ENCODE data around the gene TMEM183A.

Gene TMEM183A

GRCh38 chr1:203048555-203049051 is 41.4 kb downstream of the TMEM183A start:
- H3K36me3 Mint-ChIP-seq (ENCODE audit: insufficient read depth), result no peaks in the 10 kb centered on the region
- H3K4me1 Mint-ChIP-seq (ENCODE audit: low read depth in 2 of 2), result no peaks in the 10 kb centered on the region
- no peak overlapping the region for H3K27ac Mint-ChIP-seq
- ATAC-seq (replicated peaks) (no peak), DNase-seq (no peak)
- H3K9me3 Mint-ChIP-seq, result no peaks in the 10 kb centered on the region
- H3K4me3 Mint-ChIP-seq, result no peak overlapping the region
- H3K27me3 Mint-ChIP-seq, result peaks cover 54 to 67% of the 10 kb centered on the region in 2 donors

GRCh38 chr1:203049077-203049476 is 41.9 kb downstream of the TMEM183A start:
- peaks cover 54 to 64% of the 10 kb centered on the region in 2 donors for H3K27me3 Mint-ChIP-seq
- no peaks in the 10 kb centered on the region for H3K4me1 Mint-ChIP-seq (ENCODE audit: low read depth in 2 of 2)
- ATAC-seq (replicated peaks) (no peak), DNase-seq (no peak)
- no peaks in the 10 kb centered on the region for H3K36me3 Mint-ChIP-seq (ENCODE audit: insufficient read depth)
- H3K9me3 Mint-ChIP-seq, result no peaks in the 10 kb centered on the region
- H3K4me3 Mint-ChIP-seq, result no peak overlapping the region
- no peak overlapping the region for H3K27ac Mint-ChIP-seq

DNA sequence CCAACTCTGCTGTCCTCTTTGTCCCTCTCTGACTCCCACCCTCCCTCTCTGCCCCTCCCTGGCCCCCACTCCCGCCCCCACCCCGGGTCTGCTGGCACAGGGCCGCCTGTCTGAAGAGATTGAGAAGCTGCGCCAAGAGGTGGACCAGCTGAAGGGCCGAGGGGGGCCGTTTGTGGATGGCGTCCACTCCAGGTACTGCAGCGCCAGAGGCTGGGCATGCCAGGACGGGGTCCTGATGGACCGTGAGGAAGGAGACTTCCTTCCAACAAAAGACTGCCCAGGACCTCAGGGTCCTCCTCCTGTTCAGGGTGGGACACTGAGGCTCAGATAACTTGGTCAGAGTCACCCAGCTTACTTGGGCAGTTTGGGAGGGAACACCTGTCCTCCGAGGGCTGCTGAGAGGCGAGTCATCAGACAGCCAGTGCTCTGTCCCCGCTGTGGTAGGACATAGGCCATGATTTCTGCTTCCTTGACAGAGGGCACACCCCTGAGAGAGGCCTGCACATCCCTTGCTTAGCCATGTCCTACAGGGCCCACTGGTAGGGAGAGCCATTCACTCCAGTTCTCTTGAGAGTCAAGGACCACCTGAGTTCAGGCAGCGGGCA is 42.5 kb downstream of the TMEM183A start:
- ATAC-seq (replicated peaks) (no peak), DNase-seq (no peak)
- peaks cover 49 to 58% of the 10 kb centered on the region in 2 donors for H3K27me3 Mint-ChIP-seq
- H3K36me3 Mint-ChIP-seq (ENCODE audit: insufficient read depth), result no peaks in the 10 kb centered on the region
- no peaks in the 10 kb centered on the region for H3K9me3 Mint-ChIP-seq
- no peak overlapping the region for H3K4me3 Mint-ChIP-seq
- no peak overlapping the region for H3K27ac Mint-ChIP-seq
- H3K4me1 Mint-ChIP-seq (ENCODE audit: low read depth in 2 of 2), result no peaks in the 10 kb centered on the region

GRCh38 chr1:203050826-203051225 is 43.7 kb downstream of the TMEM183A start:
- H3K9me3 Mint-ChIP-seq, result no peaks in the 10 kb centered on the region
- DNase-seq, result no peak
- H3K27ac Mint-ChIP-seq, result no peak overlapping the region
- H3K27me3 Mint-ChIP-seq, result peaks cover 44 to 57% of the 10 kb centered on the region in 2 donors
- ATAC-seq (replicated peaks), result no peak
- H3K4me3 Mint-ChIP-seq, result no peak overlapping the region
- H3K36me3 Mint-ChIP-seq (ENCODE audit: insufficient read depth), result no peaks in the 10 kb centered on the region
- no peaks in the 10 kb centered on the region for H3K4me1 Mint-ChIP-seq (ENCODE audit: low read depth in 2 of 2)

- ATAC-seq (replicated peaks), result no peak
- Mint-ChIP-seq H3K4me3 (no peak overlapping the region), H3K27me3 (peaks cover 52 to 67% of the 10 kb centered on the region in 2 donors), H3K9me3 (no peaks in the 10 kb centered on the region), H3K4me1 (ENCODE audit: low read depth in 2 of 2) (no peaks in the 10 kb centered on the region), H3K36me3 (ENCODE audit: insufficient read depth) (no peaks in the 10 kb centered on the region), H3K27ac (no peak overlapping the region)
- no peak for DNase-seq
Measured at GRCh38 chr1:203051841-203052324, 44.7 kb downstream of the TMEM183A start.

DNA sequence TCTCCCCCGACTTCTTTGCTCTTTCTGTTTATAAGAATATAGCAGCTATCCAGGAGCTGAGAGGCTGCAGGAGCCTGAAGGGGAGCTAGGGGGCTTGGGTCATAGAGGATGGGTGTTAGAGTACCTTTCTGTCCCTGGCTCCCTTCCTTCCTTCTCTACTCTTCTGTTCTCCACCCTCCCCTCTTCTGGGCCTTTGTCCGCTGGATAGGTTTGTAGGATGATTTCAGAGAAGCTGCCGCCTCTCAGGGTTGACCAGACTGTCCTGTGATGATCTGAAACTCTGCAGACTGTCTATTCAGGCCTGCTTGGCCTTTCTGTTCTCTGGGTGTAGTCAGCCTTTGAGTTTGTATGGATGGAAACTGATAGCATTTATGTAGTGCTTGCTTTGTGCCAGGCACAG is 45.4 kb downstream of the TMEM183A start:
- Mint-ChIP-seq H3K4me1 (ENCODE audit: low read depth in 2 of 2) (no peaks in the 10 kb centered on the region), H3K27ac (no peak overlapping the region), H3K36me3 (ENCODE audit: insufficient read depth) (no peaks in the 10 kb centered on the region), H3K4me3 (no peak overlapping the region), H3K9me3 (no peaks in the 10 kb centered on the region), H3K27me3 (peaks cover 53 to 61% of the 10 kb centered on the region in 2 donors)
- no peak for DNase-seq
- no peak for ATAC-seq (replicated peaks)

GRCh38 chr1:203054184-203054583 is 47.0 kb downstream of the TMEM183A start:
- Mint-ChIP-seq H3K4me1 (ENCODE audit: low read depth in 2 of 2) (no peaks in the 10 kb centered on the region), H3K36me3 (ENCODE audit: insufficient read depth) (no peaks in the 10 kb centered on the region), H3K27me3 (peaks cover 49 to 59% of the 10 kb centered on the region in 2 donors), H3K4me3 (no peak overlapping the region), H3K9me3 (no peaks in the 10 kb centered on the region), H3K27ac (no peak overlapping the region)
- no peak for DNase-seq
- no peak for ATAC-seq (replicated peaks)

GRCh38 chr1:203054642-203055041 is 47.5 kb downstream of the TMEM183A start:
- no peak for DNase-seq
- Mint-ChIP-seq H3K4me1 (ENCODE audit: low read depth in 2 of 2) (no peaks in the 10 kb centered on the region), H3K27me3 (peaks cover 54 to 63% of the 10 kb centered on the region in 2 donors), H3K27ac (no peak overlapping the region), H3K9me3 (no peaks in the 10 kb centered on the region), H3K36me3 (ENCODE audit: insufficient read depth) (no peaks in the 10 kb centered on the region), H3K4me3 (no peak overlapping the region)
- no peak for ATAC-seq (replicated peaks)

DNA sequence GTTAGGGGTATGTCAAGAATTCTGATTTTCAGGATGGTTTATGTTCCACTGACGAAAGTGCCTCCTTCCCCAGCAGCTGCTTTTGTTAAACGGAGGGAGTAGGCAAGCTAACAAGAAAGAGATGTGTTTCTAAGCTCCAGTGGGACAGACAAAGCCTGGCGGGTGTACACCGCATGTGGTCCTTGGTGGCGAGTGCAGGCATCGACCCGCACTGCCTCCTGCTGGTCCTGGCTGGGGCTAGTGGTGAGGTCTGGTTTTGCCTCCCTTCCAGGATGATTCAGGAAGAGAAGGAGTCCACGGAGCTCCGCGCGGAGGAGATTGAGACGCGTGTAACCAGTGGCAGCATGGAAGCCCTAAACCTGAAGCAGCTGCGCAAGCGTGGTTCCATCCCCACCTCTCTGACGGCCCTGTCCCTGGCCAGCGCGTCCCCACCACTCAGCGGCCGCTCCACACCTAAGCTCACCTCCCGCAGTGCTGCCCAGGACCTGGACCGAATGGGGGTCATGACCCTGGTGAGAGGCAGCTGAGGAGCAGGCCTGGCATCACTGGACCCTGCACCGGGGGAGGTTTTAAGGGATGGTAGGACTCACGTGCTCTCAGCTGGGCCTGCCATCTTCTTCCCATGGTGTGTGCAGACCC is 48.1 kb downstream of the TMEM183A start:
- H3K27me3 Mint-ChIP-seq, result peaks cover 53 to 66% of the 10 kb centered on the region in 2 donors
- DNase-seq, result no peak
- H3K4me3 Mint-ChIP-seq, result no peak overlapping the region
- H3K9me3 Mint-ChIP-seq, result no peaks in the 10 kb centered on the region
- no peaks in the 10 kb centered on the region for H3K4me1 Mint-ChIP-seq (ENCODE audit: low read depth in 2 of 2)
- H3K36me3 Mint-ChIP-seq (ENCODE audit: insufficient read depth), result no peaks in the 10 kb centered on the region
- ATAC-seq (replicated peaks), result no peak
- H3K27ac Mint-ChIP-seq, result no peak overlapping the region

DNA sequence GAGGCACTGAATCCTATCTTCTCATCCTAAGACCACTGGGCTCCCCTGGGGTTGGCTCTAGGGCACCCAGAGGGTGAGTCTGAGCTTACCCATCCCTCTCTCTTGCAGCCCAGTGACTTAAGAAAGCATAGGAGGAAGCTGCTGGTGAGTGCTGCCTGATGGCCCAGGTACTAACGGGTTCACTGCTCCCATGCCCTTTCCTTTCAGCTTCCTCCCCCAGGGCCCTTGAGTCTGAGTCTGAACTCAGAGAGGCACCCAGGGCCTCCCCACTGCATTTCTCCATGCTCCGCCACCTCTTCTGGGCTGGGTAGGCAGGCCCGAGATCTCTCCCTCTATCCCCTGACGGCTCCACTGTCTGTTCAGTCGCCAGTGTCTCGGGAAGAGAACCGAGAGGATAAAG is 48.8 kb downstream of the TMEM183A start:
- DNase-seq (no peak), ATAC-seq (replicated peaks) (no peak)
- H3K4me3 Mint-ChIP-seq, result no peak overlapping the region
- H3K27me3 Mint-ChIP-seq, result peaks cover 46 to 69% of the 10 kb centered on the region in 2 donors
- H3K9me3 Mint-ChIP-seq, result no peaks in the 10 kb centered on the region
- no peaks in the 10 kb centered on the region for H3K4me1 Mint-ChIP-seq (ENCODE audit: low read depth in 2 of 2)
- no peak overlapping the region for H3K27ac Mint-ChIP-seq
- no peaks in the 10 kb centered on the region for H3K36me3 Mint-ChIP-seq (ENCODE audit: insufficient read depth)

GRCh38 chr1:203056516-203056915 is 49.3 kb downstream of the TMEM183A start:
- H3K27ac Mint-ChIP-seq, result no peak overlapping the region
- no peaks in the 10 kb centered on the region for H3K4me1 Mint-ChIP-seq (ENCODE audit: low read depth in 2 of 2)
- no peak overlapping the region for H3K4me3 Mint-ChIP-seq
- no peaks in the 10 kb centered on the region for H3K9me3 Mint-ChIP-seq
- H3K36me3 Mint-ChIP-seq (ENCODE audit: insufficient read depth), result no peaks in the 10 kb centered on the region
- DNase-seq (no peak), ATAC-seq (replicated peaks) (no peak)
- peaks cover 41 to 69% of the 10 kb centered on the region in 2 donors for H3K27me3 Mint-ChIP-seq

GRCh38 chr1:203057911-203058675 is 50.9 kb downstream of the TMEM183A start:
- no peaks in the 10 kb centered on the region for H3K9me3 Mint-ChIP-seq
- H3K36me3 Mint-ChIP-seq (ENCODE audit: insufficient read depth), result no peaks in the 10 kb centered on the region
- H3K27ac Mint-ChIP-seq, result no peak overlapping the region
- DNase-seq, result no peak
- no peak for ATAC-seq (replicated peaks)
- H3K4me1 Mint-ChIP-seq (ENCODE audit: low read depth in 2 of 2), result no peaks in the 10 kb centered on the region
- H3K27me3 Mint-ChIP-seq, result peaks cover 34 to 57% of the 10 kb centered on the region in 2 donors
- no peak overlapping the region for H3K4me3 Mint-ChIP-seq

- Mint-ChIP-seq H3K36me3 (ENCODE audit: insufficient read depth) (no peaks in the 10 kb centered on the region), H3K4me1 (ENCODE audit: low read depth in 2 of 2) (no peaks in the 10 kb centered on the region), H3K9me3 (no peaks in the 10 kb centered on the region), H3K4me3 (no peak overlapping the region), H3K27ac (no peak overlapping the region), H3K27me3 (peaks cover 34 to 57% of the 10 kb centered on the region in 2 donors)
- DNase-seq (no peak), ATAC-seq (replicated peaks) (no peak)
Measured at GRCh38 chr1:203058676-203058935, 51.4 kb downstream of the TMEM183A start.

GRCh38 chr1:203059485-203059884 is 52.3 kb downstream of the TMEM183A start:
- Mint-ChIP-seq H3K27ac (no peak overlapping the region), H3K9me3 (no peaks in the 10 kb centered on the region), H3K4me3 (no peak overlapping the region), H3K36me3 (ENCODE audit: insufficient read depth) (no peaks in the 10 kb centered on the region), H3K27me3 (peaks cover 34 to 57% of the 10 kb centered on the region in 2 donors), H3K4me1 (ENCODE audit: low read depth in 2 of 2) (no peaks in the 10 kb centered on the region)
- no peak for ATAC-seq (replicated peaks)
- DNase-seq, result no peak
